GM13977 (cell line): Measurements from ENCODE around the gene MLEC.
"Not testable (repeated sequence)": the region's sequence is repeated elsewhere in the genome, so short reads cannot be mapped to it uniquely, and the experiment has no call there.

ENCODE experiments used
- DNase-seq: peaks from one replicate; pipeline ENCODE4 v3.0.0; 2012; ENCODE audit warnings: low spot score
- in situ Hi-C: fragments of 300-500 bp; cut with MboI; formaldehyde crosslinking; loops from one replicate; pipeline ENCODE4 v1.12.0; 2022; ENCODE audit warnings: low sequenced_read_pairs, low pct_unique_long_range_greater_than_20kb, mixed read lengths, inconsistent platforms; ENCODE audit not compliant: unreplicated experiment
- TF ChIP-seq, protein P1 (sequence below): IDR thresholded peaks from 2 replicates; pipeline ENCODE4 v1.5.1; 2012; ENCODE audit warnings: mild to moderate bottlenecking, control low read depth; ENCODE audit not compliant: insufficient read depth; ENCODE audit errors: extremely low read depth, missing control alignments

The MLEC gene

DNA sequence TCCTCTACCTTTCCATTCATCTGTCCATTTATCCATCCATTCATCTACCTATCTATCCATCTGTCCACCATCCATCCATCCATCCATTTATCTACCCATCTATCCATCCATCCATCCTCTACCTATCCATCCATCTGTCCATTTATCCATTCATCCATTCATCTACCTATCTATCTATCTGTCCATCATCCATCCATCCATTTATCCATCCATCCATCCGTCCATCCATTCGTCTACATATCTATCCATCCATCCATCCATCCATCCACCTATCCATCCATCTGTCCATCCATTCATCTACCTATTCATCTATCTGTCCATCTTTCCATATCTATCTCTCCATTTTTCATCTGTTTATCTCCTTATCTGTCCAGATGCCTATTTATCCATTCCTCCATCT is 25.5 kb upstream of the MLEC start:
- no peak for DNase-seq
- in situ Hi-C loops = no loop called here
- TF ChIP-seq, protein P1, sequence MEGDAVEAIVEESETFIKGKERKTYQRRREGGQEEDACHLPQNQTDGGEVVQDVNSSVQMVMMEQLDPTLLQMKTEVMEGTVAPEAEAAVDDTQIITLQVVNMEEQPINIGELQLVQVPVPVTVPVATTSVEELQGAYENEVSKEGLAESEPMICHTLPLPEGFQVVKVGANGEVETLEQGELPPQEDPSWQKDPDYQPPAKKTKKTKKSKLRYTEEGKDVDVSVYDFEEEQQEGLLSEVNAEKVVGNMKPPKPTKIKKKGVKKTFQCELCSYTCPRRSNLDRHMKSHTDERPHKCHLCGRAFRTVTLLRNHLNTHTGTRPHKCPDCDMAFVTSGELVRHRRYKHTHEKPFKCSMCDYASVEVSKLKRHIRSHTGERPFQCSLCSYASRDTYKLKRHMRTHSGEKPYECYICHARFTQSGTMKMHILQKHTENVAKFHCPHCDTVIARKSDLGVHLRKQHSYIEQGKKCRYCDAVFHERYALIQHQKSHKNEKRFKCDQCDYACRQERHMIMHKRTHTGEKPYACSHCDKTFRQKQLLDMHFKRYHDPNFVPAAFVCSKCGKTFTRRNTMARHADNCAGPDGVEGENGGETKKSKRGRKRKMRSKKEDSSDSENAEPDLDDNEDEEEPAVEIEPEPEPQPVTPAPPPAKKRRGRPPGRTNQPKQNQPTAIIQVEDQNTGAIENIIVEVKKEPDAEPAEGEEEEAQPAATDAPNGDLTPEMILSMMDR = no peak

DNA sequence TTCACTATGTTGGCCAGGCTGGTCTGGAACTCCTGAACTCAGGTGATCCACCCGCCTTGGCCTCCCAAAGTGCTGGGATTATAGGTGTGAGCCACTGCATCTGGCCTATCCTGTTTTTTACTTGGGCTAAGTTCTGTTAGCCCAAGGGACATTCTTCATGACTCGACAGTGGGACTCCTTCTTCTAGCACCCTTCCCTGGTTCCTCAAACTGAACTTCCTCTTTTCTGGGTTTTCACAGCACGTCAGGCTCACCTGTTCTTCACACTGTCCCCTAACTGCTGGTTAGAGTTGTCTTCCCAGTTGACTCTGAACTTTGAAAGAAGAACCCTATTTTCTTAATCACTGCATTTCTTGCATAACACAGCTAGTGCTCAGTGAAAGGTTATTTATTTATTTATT is 24.1 kb upstream of the MLEC start:
- TF ChIP-seq, protein P1 = no peak
- peak; percentile 80 for DNase-seq
- in situ Hi-C loops = no loop called here

DNA sequence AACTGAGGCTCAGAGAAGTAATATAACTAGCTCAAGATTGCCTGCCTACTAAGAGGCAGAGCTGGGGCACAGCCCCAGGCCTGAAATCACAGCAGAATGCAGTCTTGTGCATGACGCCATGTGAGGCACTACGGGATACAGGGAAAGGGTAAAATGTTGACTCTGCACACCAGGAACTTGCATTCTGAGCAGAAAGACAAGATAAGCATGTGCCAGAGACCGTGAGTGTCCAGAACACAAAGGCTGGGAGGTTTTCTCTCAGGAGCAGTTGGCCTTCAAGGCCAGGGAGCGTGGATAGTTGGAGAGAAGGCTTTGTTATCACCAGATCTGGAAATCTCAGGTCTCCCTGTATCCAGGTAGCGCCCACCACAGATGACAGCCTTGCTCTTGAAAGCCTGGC is 23.2 kb upstream of the MLEC start:
- in situ Hi-C loops = no loop called here
- TF ChIP-seq, protein P1 = no peak
- DNase-seq = no peak

DNA sequence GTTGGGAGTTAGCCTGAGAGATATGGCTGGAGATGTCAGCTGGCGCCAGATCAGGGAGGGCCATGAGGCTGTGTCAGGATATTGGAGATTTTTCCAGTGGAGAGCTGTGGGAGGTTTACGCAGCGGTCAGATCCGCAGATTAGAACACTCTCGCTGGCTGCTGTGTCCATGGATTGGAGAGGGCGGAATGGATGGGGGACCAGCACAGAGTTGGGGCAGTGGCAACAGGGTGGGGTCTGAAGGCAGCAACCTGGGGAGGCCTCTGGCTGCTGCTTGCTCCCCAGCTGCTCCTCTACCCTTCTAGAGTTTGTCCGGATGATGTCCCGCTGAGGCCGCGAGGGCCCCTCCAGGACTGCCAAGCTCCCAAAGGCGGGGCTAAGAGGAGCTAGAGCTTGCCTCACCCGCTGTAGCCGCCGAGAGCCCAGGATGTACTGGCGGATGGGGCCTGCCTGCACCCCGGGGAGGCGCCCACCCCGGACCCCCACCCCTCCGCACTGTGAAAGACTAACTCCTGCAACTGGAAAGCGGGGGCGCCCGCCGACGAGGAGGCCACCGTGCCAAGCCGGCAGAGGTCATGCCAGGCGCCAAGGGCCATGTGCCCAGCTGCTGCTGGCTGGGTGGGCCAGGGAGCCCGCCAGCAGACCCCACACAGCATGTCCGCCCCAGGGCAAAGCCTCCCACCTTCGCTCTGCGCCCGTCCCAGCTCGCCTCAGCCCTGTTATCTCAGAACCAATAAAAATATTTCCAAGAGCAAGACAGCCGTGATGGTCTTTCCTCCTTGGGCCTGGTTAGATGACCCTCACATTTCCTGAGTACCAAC is 20.2 kb upstream of the MLEC start:
- in situ Hi-C loops = no loop called here
- DNase-seq = no peak
- TF ChIP-seq, protein P1 = no peak

DNA sequence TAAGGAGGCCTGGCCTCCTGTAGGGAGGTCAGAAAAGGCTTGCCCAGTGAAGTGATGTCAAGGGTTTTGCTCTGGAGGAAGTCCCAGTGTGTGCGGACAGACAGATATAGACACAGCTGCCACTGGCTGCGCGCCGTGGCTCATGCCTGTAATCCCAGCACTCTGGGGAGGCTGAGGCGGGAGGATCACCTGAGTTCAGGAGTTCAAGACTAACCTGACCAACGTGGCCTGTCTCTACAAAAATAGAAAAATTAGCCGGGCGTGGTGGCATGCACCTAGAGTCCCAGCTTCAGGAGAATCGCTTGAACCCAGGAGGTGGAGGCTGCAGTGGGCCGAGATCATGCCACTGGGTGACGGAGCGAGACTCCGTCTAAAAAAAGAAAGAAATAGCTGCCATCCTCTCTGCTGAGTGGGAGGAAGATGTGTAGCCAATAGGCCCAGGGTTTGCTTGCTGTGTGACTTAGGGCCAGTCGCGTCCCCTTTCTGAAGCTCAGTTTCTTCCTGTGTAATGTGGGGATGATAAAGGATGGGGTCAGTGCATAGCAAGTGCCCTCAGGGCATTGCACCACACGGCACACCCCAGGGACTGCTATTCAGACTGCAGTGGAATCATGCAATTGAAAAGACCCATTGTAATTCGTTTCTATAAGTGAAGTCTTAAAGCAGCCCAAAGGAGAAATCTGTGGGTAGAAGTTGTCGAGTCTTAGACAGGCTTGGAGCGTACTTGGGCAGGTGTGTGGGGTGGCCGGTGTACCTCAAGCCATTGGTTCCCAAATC is 18.7 kb upstream of the MLEC start:
- no peak for DNase-seq
- in situ Hi-C loops = no loop called here
- TF ChIP-seq, protein P1 = no peak

DNA sequence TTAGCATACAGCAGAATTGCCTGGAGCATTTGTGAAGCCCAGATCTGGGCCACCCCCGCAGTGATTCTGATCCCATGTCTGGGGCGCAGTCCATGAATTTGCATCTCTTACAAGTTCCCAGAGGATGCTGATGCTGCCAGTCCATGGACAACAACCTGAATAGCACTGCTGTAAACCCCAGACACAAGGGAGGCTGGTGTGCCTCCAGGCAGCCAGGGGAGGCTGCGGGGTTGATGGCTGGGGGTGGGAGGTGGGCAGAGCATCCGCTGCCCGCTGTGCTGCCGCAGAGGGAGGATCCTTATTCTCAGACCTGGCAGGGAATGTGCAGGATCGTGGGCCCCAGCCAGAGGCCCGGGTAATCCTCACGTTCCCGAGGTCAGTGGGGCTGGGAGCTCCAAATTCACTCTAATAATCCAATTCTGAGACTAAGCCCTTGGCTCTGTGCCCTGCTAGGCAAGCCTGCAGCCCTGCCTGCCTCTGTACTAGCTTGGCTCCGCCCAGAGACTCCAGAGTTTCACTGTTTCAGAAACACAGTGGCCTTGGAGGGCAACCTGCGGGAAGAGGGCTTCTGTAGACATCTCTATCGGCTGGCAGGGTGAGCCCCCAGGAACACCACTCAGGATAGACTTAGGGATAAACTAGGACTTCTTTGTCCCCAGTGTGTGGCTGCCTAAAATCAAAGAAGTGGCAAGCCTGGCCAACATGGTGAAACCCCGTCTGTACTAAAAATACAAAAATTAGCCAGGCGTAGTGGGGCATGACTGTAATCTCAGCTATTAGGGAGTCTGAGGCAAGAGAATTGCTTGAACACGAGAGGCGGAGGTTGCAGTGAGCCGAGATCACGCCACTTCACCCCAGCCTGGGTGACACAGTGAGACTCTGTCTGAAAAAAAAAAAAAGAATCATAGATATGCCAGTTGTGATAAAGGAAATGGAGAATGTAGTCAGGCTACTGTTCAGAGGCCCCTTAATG is 17.8 kb upstream of the MLEC start:
- in situ Hi-C loops = no loop called here
- DNase-seq = peak; percentile 64
- TF ChIP-seq, protein P1 = no peak

DNA sequence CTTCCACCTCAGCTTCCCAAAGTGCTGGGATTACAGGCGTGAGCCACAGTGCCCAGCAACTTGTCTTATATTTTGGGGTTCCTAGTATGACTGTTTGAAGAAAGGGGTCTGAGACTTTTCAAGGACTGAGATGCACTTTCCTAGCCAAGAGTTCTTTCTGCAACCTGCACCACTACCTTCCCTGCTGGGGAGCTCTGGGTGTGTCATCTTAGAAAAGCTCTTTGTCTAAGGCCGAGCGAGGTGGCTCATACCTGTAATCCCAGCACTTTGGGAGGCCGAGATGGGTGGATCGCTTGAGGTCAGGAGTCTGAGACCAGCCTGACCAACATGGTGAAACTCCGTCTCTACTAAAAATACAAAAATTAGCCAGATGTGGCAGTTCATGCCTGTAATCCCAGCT is 16.7 kb upstream of the MLEC start:
- in situ Hi-C loops, DNase-seq: not testable (repeated sequence)
